ENCODE results near the gene RPS14.
"Not testable (repeated sequence)": the region's sequence is repeated elsewhere in the genome, so short reads cannot be mapped to it uniquely, and the experiment has no call there.

RPS14 gene

GRCh38 chr5:150434464-150434863, 15.1 kb downstream of the RPS14 start:
- Histone ChIP-seq H3K36me3 (replicated peaks) (no peaks in the 10 kb centered on the region), H3K4me3 (no peak overlapping the region), H3K9me3 (no peaks in the 10 kb centered on the region), H3K4me1 (no peaks in the 10 kb centered on the region), H3K27me3 (ENCODE audit: low read depth) (no peaks in the 10 kb centered on the region)
- in situ Hi-C loops (cut with MboI; ENCODE audit: low sequenced_read_pairs): loop anchor here (10.0 kb wide), 2 partner anchors 280 to 310 kb away; partner anchors contain the start of gene PDGFRB
- no peak for DNase-seq (ENCODE audit: low spot score in 2 of 2)

GRCh38 chr5:150431574-150431973, 18.0 kb downstream of the RPS14 start:
- H3K4me3 ChIP-seq: no peak overlapping the region
- no peaks in the 10 kb centered on the region for H3K36me3 ChIP-seq (replicated peaks)
- no peaks in the 10 kb centered on the region for H3K27me3 ChIP-seq (ENCODE audit: low read depth)
- in situ Hi-C loops (cut with MboI; ENCODE audit: low sequenced_read_pairs): loop anchor here (10.0 kb wide), 2 partner anchors 277 to 307 kb away; partner anchors contain the start of gene PDGFRB
- H3K9me3 ChIP-seq: no peaks in the 10 kb centered on the region
- no peak for DNase-seq (ENCODE audit: low spot score in 2 of 2)
- no peaks in the 10 kb centered on the region for H3K4me1 ChIP-seq

GRCh38 chr5:150431048-150431447, 18.5 kb downstream of the RPS14 start:
- no peaks in the 10 kb centered on the region for H3K9me3 ChIP-seq
- H3K4me3 ChIP-seq: no peak overlapping the region
- no peaks in the 10 kb centered on the region for H3K36me3 ChIP-seq (replicated peaks)
- H3K4me1 ChIP-seq: no peaks in the 10 kb centered on the region
- in situ Hi-C loops (cut with MboI; ENCODE audit: low sequenced_read_pairs): loop anchor here (10.0 kb wide), 2 partner anchors 276 to 306 kb away; partner anchors contain the start of gene PDGFRB
- no peak for DNase-seq (ENCODE audit: low spot score in 2 of 2)
- no peaks in the 10 kb centered on the region for H3K27me3 ChIP-seq (ENCODE audit: low read depth)

- no peaks in the 10 kb centered on the region for H3K36me3 ChIP-seq (replicated peaks)
- DNase-seq (ENCODE audit: low spot score in 2 of 2): no peak
- no peak overlapping the region for H3K4me3 ChIP-seq
- H3K4me1 ChIP-seq: no peaks in the 10 kb centered on the region
- H3K9me3 ChIP-seq: no peaks in the 10 kb centered on the region
- H3K27me3 ChIP-seq (ENCODE audit: low read depth): no peaks in the 10 kb centered on the region
- in situ Hi-C loops (cut with MboI; ENCODE audit: low sequenced_read_pairs): no loop called here
These were observed 20.1 kb downstream of the RPS14 start for GRCh38 chr5:150429410-150429873.

- Histone ChIP-seq H3K27me3 (ENCODE audit: low read depth) (no peaks in the 10 kb centered on the region), H3K9me3 (no peaks in the 10 kb centered on the region), H3K4me3 (no peak overlapping the region), H3K36me3 (replicated peaks) (no peaks in the 10 kb centered on the region), H3K4me1 (no peaks in the 10 kb centered on the region)
- in situ Hi-C loops (cut with MboI; ENCODE audit: low sequenced_read_pairs): no loop called here
- DNase-seq (ENCODE audit: low spot score in 2 of 2): no peak
These were observed 20.6 kb downstream of the RPS14 start for GRCh38 chr5:150428978-150429377.

- H3K9me3 ChIP-seq: no peaks in the 10 kb centered on the region
- no peak overlapping the region for H3K4me3 ChIP-seq
- H3K36me3 ChIP-seq (replicated peaks): no peaks in the 10 kb centered on the region
- no peak for DNase-seq (ENCODE audit: low spot score in 2 of 2)
- no peaks in the 10 kb centered on the region for H3K4me1 ChIP-seq
- in situ Hi-C loops (cut with MboI; ENCODE audit: low sequenced_read_pairs): no loop called here
- H3K27me3 ChIP-seq (ENCODE audit: low read depth): no peaks in the 10 kb centered on the region
These were observed 21.2 kb downstream of the RPS14 start for GRCh38 chr5:150428106-150428876.

GRCh38 chr5:150426165-150426564, 23.4 kb downstream of the RPS14 start:
- DNase-seq (ENCODE audit: low spot score in 2 of 2); H3K36me3 ChIP-seq (replicated peaks); H3K4me3 ChIP-seq; H3K4me1 ChIP-seq; H3K9me3 ChIP-seq; H3K27me3 ChIP-seq (ENCODE audit: low read depth); in situ Hi-C loops (cut with MboI; ENCODE audit: low sequenced_read_pairs): not testable (repeated sequence)

GRCh38 chr5:150422758-150423157, 26.8 kb downstream of the RPS14 start:
- Histone ChIP-seq H3K4me3 (no peak overlapping the region), H3K9me3 (no peaks in the 10 kb centered on the region), H3K27me3 (ENCODE audit: low read depth) (no peaks in the 10 kb centered on the region), H3K4me1 (no peaks in the 10 kb centered on the region), H3K36me3 (replicated peaks) (no peaks in the 10 kb centered on the region)
- DNase-seq (ENCODE audit: low spot score in 2 of 2): no peak
- in situ Hi-C loops (cut with MboI; ENCODE audit: low sequenced_read_pairs): no loop called here

GRCh38 chr5:150422075-150422474, 27.5 kb downstream of the RPS14 start:
- Histone ChIP-seq H3K9me3 (no peaks in the 10 kb centered on the region), H3K4me1 (no peaks in the 10 kb centered on the region), H3K36me3 (replicated peaks) (no peaks in the 10 kb centered on the region), H3K27me3 (ENCODE audit: low read depth) (no peaks in the 10 kb centered on the region), H3K4me3 (no peak overlapping the region)
- no peak for DNase-seq (ENCODE audit: low spot score in 2 of 2)
- in situ Hi-C loops (cut with MboI; ENCODE audit: low sequenced_read_pairs): no loop called here

- H3K9me3 ChIP-seq: no peaks in the 10 kb centered on the region
- H3K36me3 ChIP-seq (replicated peaks): no peaks in the 10 kb centered on the region
- no peaks in the 10 kb centered on the region for H3K4me1 ChIP-seq
- H3K4me3 ChIP-seq: no peak overlapping the region
- no peak for DNase-seq (ENCODE audit: low spot score in 2 of 2)
- no peaks in the 10 kb centered on the region for H3K27me3 ChIP-seq (ENCODE audit: low read depth)
- in situ Hi-C loops (cut with MboI; ENCODE audit: low sequenced_read_pairs): no loop called here
These were observed 29.8 kb downstream of the RPS14 start for GRCh38 chr5:150419630-150420270.

GRCh38 chr5:150413902-150414790, 35.4 kb downstream of the RPS14 start:
- H3K4me1 ChIP-seq; H3K4me3 ChIP-seq; H3K36me3 ChIP-seq (replicated peaks); H3K9me3 ChIP-seq; DNase-seq (ENCODE audit: low spot score in 2 of 2); H3K27me3 ChIP-seq (ENCODE audit: low read depth); in situ Hi-C loops (cut with MboI; ENCODE audit: low sequenced_read_pairs): not testable (repeated sequence)

GRCh38 chr5:150413176-150413901, 36.2 kb downstream of the RPS14 start:
- Histone ChIP-seq H3K4me1 (peaks cover 3% of the 10 kb centered on the region; the same call in 1 of the 2 replicates), H3K36me3 (replicated peaks) (no peaks in the 10 kb centered on the region), H3K27me3 (ENCODE audit: low read depth) (no peaks in the 10 kb centered on the region), H3K9me3 (no peaks in the 10 kb centered on the region), H3K4me3 (no peak overlapping the region)
- in situ Hi-C loops (cut with MboI; ENCODE audit: low sequenced_read_pairs): no loop called here
- no peak for DNase-seq (ENCODE audit: low spot score in 2 of 2)

Measured in HAP-1 (cell line).